Tibial nerve (tissue), 4 donors: ENCODE measurements around the gene ISY1. TPM values are rescaled to one million over a fixed set of nuclear protein-coding genes. Genes with fewer than 3 reads are reported as not detected.

Source experiments
- DNase-seq, 2 donors: peaks; one replicate each; pipeline ENCODE4 v3.0.0-alpha.2; 2019; ENCODE audit warnings: low spot score in 2 of 2
- H3K27ac ChIP-seq, 4 donors: fragments of 200-600 bp; sonication (generic) in 3 of 4; one replicate each; pipeline ENCODE4 v1.5.1; 2017 to 2019; ENCODE audit warnings: mild to moderate bottlenecking in 1 of 4
- H3K27me3 ChIP-seq, 2 donors: fragments of 200-600 bp; sonication (generic) in 1 of 2; one replicate each; pipeline versions ENCODE4 v1.5.1 to v1.6.0; 2017 to 2019
- H3K36me3 ChIP-seq, 3 donors: fragments of 200-600 bp; sonication (generic); one replicate each; pipeline ENCODE4 v1.5.1; 2018 to 2019
- H3K4me1 ChIP-seq, 4 donors: fragments of 200-600 bp; sonication (generic) in 3 of 4; one replicate each; pipeline ENCODE4 v1.5.1; 2017 to 2019
- H3K4me3 ChIP-seq, 4 donors: fragments of 200-600 bp; sonication (generic) in 3 of 4; one replicate each; pipeline ENCODE4 v1.5.1; 2017 to 2019; ENCODE audit warnings: mild to moderate bottlenecking in 1 of 4, moderate library complexity in 1 of 4
- H3K9me3 ChIP-seq, 4 donors: fragments of 200-600 bp; sonication (generic) in 3 of 4; one replicate each; pipeline ENCODE4 v1.5.1; 2017 to 2019
- EP300 ChIP-seq, 2 donors: sonication (generic); formaldehyde crosslinking; IDR thresholded peaks; one replicate each; pipeline ENCODE4 v1.6.1; 2017; ENCODE audit warnings: antibody characterized with exemption in 2 of 2, mild to moderate bottlenecking in 1 of 2
- POLR2A ChIP-seq, 2 donors: fragments of 450-650 bp; IDR thresholded peaks; one replicate each; pipeline ENCODE4 v1.6.1; 2017; ENCODE audit warnings: antibody characterized with exemption in 2 of 2, mild to moderate bottlenecking in 2 of 2, moderate library complexity in 2 of 2
- WGBS, 2 donors: methylation state at CpG; one replicate each; pipeline ENCODE4 v1.1.5; 2018; 5-methylcytosine and 5-hydroxymethylcytosine counted together
- total RNA-seq, 4 donors: library from RNA; depleted of rRNA; stranded (reverse); fragments of >200 nt; gene quantifications; one replicate each; pipeline ENCODE4 v1.1.0, GENCODE V29; 2016
- TF ChIP-seq, protein P1 (sequence below), 5 experiments: fragments of 200-600 bp in 3 of 5; fragments of 450-650 bp in 2 of 5; sonication (generic) in 3 of 5; IDR thresholded peaks; one replicate each; pipeline ENCODE4 v1.5.1; 2016 to 2019; ENCODE audit warnings: antibody characterized with exemption in 5 of 5, mild to moderate bottlenecking in 3 of 5, moderate library complexity in 2 of 5

Gene ISY1
- total RNA-seq, 4 donors from 2014 or later = 9.8 to 20.9 (median 16.0) TPM

DNA sequence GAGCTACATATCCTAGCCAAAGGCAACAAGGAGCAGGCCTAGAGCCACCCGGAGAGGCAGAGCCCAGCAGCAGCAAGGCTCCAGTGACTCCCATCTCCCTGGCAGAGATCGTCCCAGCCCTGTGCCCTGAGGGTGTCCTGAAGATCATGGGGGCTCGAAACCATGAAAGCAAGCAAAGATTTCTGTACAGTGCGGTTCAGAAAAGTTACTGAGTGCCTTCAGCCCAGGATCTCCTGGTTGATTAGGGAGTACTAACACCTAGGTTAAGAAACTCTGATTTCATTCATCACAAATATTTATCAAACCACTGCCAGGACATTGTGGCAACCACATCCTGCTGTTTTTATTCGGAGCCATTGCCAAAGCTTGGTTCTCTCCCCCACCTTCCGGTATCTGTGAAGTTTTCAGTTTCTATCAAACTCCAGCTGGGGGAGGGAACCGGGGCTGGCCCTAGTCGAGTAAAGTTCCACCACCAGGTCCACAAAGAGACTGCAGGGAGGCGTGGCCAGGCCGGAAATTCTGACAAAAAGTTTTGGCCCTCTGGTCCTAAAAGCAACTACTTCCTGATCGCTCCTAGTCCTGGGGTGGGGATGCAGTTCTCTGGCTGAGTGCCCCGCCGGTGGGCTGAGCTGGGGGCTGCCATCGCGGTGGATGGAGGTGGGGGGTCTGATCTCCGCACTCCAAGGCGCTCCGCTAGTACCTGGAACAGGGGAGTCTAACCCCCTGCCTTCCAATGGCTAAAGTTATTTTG is 40.4 kb downstream of the ISY1 start:
- no peaks in the 10 kb centered on the region for H3K27me3 ChIP-seq
- WGBS, 2 donors = 1% methylated on average over 18 of the region's 18 CpGs
- H3K4me3 ChIP-seq = peak overlapping the region; percentile 72 to 87 (median 80)
- TF ChIP-seq EP300 (IDR thresholded peaks at IDR 0.05) (peak in 1 of 2 donors; percentile 48), POLR2A (IDR thresholded peaks at IDR 0.05) (peak; percentile 33 to 39)
- TF ChIP-seq, protein P1, sequence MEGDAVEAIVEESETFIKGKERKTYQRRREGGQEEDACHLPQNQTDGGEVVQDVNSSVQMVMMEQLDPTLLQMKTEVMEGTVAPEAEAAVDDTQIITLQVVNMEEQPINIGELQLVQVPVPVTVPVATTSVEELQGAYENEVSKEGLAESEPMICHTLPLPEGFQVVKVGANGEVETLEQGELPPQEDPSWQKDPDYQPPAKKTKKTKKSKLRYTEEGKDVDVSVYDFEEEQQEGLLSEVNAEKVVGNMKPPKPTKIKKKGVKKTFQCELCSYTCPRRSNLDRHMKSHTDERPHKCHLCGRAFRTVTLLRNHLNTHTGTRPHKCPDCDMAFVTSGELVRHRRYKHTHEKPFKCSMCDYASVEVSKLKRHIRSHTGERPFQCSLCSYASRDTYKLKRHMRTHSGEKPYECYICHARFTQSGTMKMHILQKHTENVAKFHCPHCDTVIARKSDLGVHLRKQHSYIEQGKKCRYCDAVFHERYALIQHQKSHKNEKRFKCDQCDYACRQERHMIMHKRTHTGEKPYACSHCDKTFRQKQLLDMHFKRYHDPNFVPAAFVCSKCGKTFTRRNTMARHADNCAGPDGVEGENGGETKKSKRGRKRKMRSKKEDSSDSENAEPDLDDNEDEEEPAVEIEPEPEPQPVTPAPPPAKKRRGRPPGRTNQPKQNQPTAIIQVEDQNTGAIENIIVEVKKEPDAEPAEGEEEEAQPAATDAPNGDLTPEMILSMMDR (IDR thresholded peaks at IDR 0.05) = peak; percentile 10 to 55 (median 23)
- peaks cover 0 to 3% (median 0%) of the 10 kb centered on the region in 3 donors for H3K36me3 ChIP-seq
- peak; percentile 70 to 79 for DNase-seq
- peak overlapping the region; percentile 74 to 97 (median 86) for H3K27ac ChIP-seq
- peaks cover 0 to 52% (median 22%) of the 10 kb centered on the region in 4 donors for H3K4me1 ChIP-seq
- no peaks in the 10 kb centered on the region for H3K9me3 ChIP-seq

DNA sequence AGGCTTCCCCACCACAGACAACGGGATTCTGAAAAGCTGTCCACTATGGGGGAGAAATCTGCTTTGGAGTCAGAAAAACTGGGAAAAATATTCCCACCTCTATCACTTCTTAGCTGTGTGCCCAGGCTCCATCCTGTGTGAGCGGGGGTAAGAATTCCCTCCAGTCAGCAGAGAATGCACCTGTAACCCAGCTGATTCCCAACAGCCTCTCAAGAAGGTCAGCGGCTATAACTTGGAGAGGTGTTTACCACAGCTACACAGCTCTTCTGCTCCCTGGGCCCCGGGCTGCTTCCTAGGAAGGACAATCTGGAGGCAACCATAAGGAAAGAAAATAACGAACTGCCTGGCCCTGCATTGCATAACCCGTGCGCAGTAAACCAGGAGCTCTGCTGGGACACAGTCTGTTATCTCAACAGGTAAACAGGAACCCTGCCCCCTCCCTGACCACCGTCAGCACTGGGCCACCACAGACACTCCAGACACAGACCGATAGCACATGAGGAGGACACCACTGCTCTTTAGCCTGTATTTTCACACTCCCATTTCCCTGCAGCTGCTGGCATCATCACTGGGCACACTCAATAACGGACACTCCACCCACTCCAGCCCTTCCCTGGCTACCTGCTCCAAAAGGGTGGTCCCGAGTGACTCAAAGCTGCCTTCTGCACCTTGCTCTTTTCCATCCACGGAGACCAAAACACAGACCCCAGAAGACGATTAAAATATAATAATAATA is 41.3 kb downstream of the ISY1 start:
- no peaks in the 10 kb centered on the region for H3K27me3 ChIP-seq
- no peak for TF ChIP-seq EP300 (IDR thresholded peaks at IDR 0.05)
- TF ChIP-seq, protein P1 (IDR thresholded peaks at IDR 0.05) = no peak
- no peak for TF ChIP-seq POLR2A (IDR thresholded peaks at IDR 0.05)
- DNase-seq = no peak
- no peaks in the 10 kb centered on the region for H3K9me3 ChIP-seq
- H3K4me1 ChIP-seq = peaks cover 0 to 52% (median 22%) of the 10 kb centered on the region in 4 donors
- peak overlapping the region in 3 of 4 donors; percentile 74 to 87 (median 85) for H3K27ac ChIP-seq
- peak overlapping the region in 2 of 4 donors; percentile 80 to 87 for H3K4me3 ChIP-seq
- peaks cover 0 to 7% (median 0%) of the 10 kb centered on the region in 3 donors for H3K36me3 ChIP-seq
- 46 to 48% methylated on average over 13 of the region's 13 CpGs for WGBS, 2 donors

DNA sequence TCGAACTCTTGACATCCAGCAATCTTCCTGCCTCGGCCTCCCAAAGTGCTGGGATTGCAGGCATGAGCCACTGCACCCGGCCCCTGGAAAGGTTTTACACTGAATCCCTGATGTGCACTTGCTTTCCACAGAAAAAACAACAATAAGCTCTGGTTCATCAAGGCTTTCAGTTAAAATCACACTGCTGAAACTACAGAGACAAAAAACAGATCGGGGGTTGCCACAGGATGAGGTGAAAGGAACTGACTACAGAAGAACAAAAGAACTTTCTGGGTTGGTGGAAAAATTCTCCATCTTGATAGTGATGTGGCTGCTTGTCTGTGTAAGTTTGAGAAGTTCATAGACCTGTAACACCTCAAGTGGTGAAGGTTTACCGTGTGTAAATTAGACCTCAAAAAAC is 42.1 kb downstream of the ISY1 start:
- H3K27me3 ChIP-seq = no peaks in the 10 kb centered on the region
- WGBS, 2 donors = 67 to 84% methylated on average over 5 of the region's 5 CpGs
- TF ChIP-seq POLR2A (IDR thresholded peaks at IDR 0.05) = no peak
- no peak for TF ChIP-seq EP300 (IDR thresholded peaks at IDR 0.05)
- TF ChIP-seq, protein P1 (IDR thresholded peaks at IDR 0.05) = no peak
- H3K27ac ChIP-seq = peak overlapping the region in 1 of 4 donors; percentile 87
- H3K4me1 ChIP-seq = peaks cover 0 to 52% (median 22%) of the 10 kb centered on the region in 4 donors
- no peaks in the 10 kb centered on the region for H3K9me3 ChIP-seq
- no peak overlapping the region for H3K4me3 ChIP-seq
- DNase-seq = no peak
- peaks cover 0 to 13% (median 0%) of the 10 kb centered on the region in 3 donors for H3K36me3 ChIP-seq

DNA sequence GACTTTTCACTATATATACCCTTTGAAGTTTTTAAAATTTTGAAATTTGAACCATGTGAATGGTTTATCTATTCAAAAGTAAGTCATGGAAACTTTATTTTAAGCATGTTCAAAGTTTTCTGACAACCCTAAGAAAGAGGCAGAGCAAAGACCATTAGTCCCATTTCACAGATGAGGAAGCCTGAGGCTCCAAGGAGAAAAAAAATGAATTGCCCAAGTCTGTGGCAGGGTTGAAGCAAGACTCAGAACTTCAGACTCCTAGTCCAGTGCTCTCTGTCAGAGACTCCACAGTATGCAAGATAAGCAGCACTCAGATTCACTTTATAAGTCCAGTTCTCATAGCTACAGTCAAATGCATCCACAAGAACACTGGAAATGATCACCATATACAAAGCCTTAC is 43.7 kb downstream of the ISY1 start:
- Histone ChIP-seq H3K9me3 (no peaks in the 10 kb centered on the region), H3K27ac (no peak overlapping the region), H3K36me3 (peaks cover 0 to 17% (median 0%) of the 10 kb centered on the region in 3 donors), H3K4me3 (no peak overlapping the region), H3K27me3 (no peaks in the 10 kb centered on the region), H3K4me1 (peaks cover 0 to 46% (median 20%) of the 10 kb centered on the region in 4 donors)
- no peak for DNase-seq
- TF ChIP-seq, protein P1 (IDR thresholded peaks at IDR 0.05) = no peak
- TF ChIP-seq POLR2A (IDR thresholded peaks at IDR 0.05) (no peak), EP300 (IDR thresholded peaks at IDR 0.05) (no peak)
